Measurements from ENCODE around the gene SH3GL3.

SH3GL3 gene

DNA sequence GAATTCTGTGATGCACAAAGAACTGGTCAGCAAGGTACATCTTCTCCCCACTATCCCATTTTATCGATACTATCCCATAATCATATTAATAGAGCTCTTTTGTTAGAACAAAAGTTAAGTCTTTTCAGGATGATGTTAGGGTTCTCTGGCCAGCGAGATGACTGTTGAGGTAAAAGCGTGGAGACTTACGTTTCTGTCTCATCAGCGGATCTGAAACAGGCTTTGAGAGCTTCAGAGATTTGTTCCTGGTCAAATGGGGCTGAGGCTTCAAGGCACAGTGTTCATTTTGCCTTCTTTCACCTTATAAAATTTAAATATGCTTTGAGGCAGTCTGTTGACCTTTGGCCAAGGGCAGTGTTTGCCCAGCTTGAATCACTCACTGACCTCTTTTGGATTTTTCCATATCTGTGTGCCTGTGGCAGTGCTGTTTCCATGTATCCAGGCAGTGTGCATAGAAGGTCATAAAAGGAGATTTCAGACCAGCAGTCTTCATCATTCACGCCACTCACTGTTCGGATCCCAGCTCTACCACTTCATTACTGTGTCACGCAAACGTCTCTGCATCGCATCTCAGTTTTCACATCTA lies 209.9 kb downstream of the SH3GL3 start:
- H3K4me1 ChIP-seq (ENCODE audit: insufficient read depth, low read length) = 0 out of 2 replicates have a peak, but pooled peaks cover 3% of the 10 kb centered on the region
- H3K9me3 ChIP-seq (ENCODE audit: insufficient read depth, low read depth, low read length) = no peaks in the 10 kb centered on the region
- no peak overlapping the region for H3K27ac ChIP-seq (ENCODE audit: low read length)
- H3K9ac ChIP-seq (ENCODE audit: low read depth, low read length) = no peak overlapping the region
- H3K36me3 ChIP-seq (ENCODE audit: insufficient read depth, low read depth, low read length) = no peaks in the 10 kb centered on the region
- no peak overlapping the region for H3K4me3 ChIP-seq (ENCODE audit: low read length)
- peaks cover 41% of the 10 kb centered on the region for H3K27me3 ChIP-seq (ENCODE audit: insufficient read depth, low read length)

DNA sequence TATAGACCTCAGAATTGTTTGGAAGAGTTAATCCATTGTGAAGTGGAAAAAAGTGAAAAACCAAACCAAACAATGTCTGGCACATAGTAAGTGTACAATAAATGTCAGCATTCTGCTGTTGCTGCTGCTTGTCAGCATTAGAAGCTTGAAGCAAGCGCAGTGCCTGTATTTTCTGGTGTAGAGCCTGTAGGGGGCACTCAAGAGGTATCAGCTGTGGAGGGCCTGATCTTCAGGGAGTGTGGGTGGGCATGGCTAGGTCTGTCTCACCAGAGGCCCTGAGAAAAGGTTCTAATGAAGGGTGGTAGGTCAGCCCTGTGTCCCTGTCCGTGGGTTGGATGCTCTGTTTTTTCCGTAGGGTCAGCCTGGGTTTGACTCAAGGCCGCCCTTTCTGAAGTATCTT lies 210.4 kb downstream of the SH3GL3 start:
- Histone ChIP-seq H3K4me1 (ENCODE audit: insufficient read depth, low read length) (0 out of 2 replicates have a peak, but pooled peaks cover 3% of the 10 kb centered on the region), H3K36me3 (ENCODE audit: insufficient read depth, low read depth, low read length) (no peaks in the 10 kb centered on the region), H3K9ac (ENCODE audit: low read depth, low read length) (no peak overlapping the region), H3K27me3 (ENCODE audit: insufficient read depth, low read length) (peaks cover 36% of the 10 kb centered on the region), H3K4me3 (ENCODE audit: low read length) (no peak overlapping the region), H3K27ac (ENCODE audit: low read length) (no peak overlapping the region), H3K9me3 (ENCODE audit: insufficient read depth, low read depth, low read length) (no peaks in the 10 kb centered on the region)

DNA sequence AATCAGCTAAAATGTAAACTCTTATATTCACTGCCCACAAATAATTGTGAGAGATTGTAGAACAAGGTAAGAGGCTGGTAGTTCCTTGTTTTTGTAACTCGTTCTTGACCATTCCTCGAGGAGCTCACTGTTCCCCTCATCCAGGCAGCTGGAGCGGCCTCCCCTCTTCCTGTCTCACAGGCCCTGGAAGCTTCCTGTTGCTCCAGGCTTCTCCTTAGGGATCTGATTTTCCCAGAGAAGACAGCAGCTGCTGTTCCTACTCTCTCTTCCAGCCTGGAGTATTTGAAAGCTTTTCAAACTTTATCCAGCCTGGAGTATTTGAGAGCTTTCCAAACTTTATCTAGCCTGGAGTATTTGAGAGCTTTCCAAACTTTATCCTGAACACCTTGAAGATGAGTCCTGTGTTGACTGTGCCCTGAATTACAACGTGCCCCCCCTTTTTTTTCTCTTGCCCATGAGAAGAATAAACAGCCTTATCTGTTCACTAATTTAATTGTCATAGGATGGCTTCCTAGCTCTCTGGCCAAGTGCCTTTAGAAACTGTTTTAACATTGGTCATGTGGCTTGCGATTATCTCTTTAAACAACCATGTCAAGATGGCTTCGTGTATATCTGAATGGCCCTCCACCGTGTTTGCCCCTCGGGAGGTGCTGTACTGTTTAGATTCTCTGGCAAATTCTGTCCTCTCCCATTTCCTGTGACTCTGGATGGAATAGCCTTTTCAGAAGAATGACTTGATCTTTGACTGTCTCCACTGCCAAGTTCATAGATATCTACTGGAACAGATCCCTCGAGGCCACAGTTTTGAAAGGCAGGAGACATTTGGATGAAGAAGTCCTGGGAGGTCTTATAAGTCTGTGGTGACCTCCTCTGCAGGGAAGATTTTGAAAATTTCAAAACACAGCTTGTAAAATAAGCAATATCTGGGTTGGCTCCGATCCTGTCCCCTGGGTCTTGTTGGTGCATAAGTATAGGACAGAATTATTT lies 211.6 kb downstream of the SH3GL3 start:
- H3K4me1 ChIP-seq (ENCODE audit: insufficient read depth, low read length) = no peaks in the 10 kb centered on the region
- no peak overlapping the region for H3K27ac ChIP-seq (ENCODE audit: low read length)
- no peak overlapping the region for H3K4me3 ChIP-seq (ENCODE audit: low read length)
- peaks cover 27% of the 10 kb centered on the region for H3K27me3 ChIP-seq (ENCODE audit: insufficient read depth, low read length)
- H3K36me3 ChIP-seq (ENCODE audit: insufficient read depth, low read depth, low read length) = no peaks in the 10 kb centered on the region
- no peaks in the 10 kb centered on the region for H3K9me3 ChIP-seq (ENCODE audit: insufficient read depth, low read depth, low read length)
- no peak overlapping the region for H3K9ac ChIP-seq (ENCODE audit: low read depth, low read length)

DNA sequence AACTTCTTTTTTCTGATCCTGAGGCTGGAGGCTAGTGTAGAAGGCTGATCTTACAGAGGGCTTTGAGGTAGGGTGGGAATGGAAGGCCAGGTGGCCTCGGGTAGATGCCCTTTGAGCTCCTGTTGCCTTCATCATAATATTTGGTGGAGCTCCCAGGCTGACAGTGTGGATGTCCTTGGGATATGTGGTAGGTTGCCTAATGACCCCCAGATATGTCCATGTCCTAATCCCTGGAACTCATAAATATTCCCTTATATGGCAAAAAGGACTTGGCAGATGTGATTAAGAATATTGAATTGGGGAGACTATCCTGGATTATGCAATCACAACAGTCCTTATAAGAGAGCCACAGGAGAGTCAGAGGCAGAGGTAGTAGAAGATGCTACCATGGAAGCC lies 212.3 kb downstream of the SH3GL3 start:
- Histone ChIP-seq H3K9me3 (ENCODE audit: insufficient read depth, low read depth, low read length) (no peaks in the 10 kb centered on the region), H3K4me3 (ENCODE audit: low read length) (no peak overlapping the region), H3K9ac (ENCODE audit: low read depth, low read length) (no peak overlapping the region), H3K27me3 (ENCODE audit: insufficient read depth, low read length) (peaks cover 23% of the 10 kb centered on the region), H3K36me3 (ENCODE audit: insufficient read depth, low read depth, low read length) (no peaks in the 10 kb centered on the region), H3K27ac (ENCODE audit: low read length) (no peak overlapping the region), H3K4me1 (ENCODE audit: insufficient read depth, low read length) (no peaks in the 10 kb centered on the region)

DNA sequence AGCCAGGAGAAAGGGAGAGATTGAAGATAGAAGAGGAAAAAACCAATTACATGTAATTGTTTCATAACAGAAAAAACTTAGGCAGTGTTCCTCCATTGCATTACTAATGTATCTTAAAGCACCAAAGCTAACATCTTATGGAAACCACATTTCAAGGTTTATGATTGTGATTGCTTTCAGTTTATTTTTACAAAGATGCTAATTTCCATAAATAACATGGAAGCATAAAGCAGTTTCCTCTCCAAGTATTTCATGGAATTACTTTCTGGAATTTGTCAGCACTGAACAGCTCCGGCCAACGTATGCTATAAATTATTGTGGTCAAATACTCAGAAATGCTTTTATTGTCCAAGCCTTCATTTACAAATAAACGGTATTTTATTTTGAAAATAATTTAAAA lies 218.3 kb downstream of the SH3GL3 start:
- Histone ChIP-seq H3K9me3 (ENCODE audit: insufficient read depth, low read depth, low read length) (no peaks in the 10 kb centered on the region), H3K4me3 (ENCODE audit: low read length) (no peak overlapping the region), H3K36me3 (ENCODE audit: insufficient read depth, low read depth, low read length) (no peaks in the 10 kb centered on the region), H3K4me1 (ENCODE audit: insufficient read depth, low read length) (no peaks in the 10 kb centered on the region), H3K27ac (ENCODE audit: low read length) (no peak overlapping the region), H3K27me3 (ENCODE audit: insufficient read depth, low read length) (no peaks in the 10 kb centered on the region), H3K9ac (ENCODE audit: low read depth, low read length) (no peak overlapping the region)
